ENCODE measurements around the gene TRAPPC2.

Gene TRAPPC2

DNA sequence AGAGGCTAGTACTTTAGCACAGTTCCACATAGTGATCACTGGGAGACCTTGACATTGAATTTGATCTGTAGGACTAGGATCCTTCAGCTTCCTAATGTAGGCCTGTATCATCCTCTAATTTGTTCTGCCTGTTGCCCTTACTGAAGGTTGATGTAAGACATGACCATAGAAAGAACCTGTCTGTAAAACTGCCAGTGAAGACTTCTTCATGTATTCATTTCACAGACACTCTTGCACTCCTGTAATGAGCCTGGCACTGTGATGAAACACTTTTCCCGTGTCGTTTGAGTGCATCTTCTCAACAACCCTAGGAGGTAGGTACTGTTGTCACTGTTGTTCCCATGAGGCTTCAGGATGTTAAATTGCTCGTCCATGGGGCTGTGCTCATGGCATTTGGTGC is 30.8 kb downstream of the TRAPPC2 start:
- in situ Hi-C loops (cut with HindIII; ENCODE audit: low pct_unique_long_range_greater_than_20kb, low sequenced_read_pairs) = no loop called here
- no peak for TF ChIP-seq JUND (IDR thresholded peaks at IDR 0.05; ENCODE audit: low read depth)

DNA sequence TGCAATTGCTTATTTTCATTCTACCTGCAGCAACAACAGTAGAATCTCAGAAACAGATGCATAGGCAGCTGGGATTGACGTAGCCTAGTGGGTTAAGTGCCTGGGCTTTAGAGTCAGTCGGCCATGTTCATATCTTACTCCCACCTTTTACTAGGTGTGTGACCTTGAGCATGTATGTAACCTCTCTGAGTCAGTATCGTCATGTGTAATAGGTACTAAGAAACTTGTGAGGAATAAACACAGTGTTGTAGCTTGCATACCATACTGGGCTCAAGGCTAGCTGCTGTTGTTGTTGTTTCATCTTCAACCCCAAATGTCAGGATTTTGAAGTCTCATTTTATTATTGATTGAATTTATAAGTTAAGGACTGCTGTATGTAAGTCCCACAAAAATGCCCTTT is 31.3 kb downstream of the TRAPPC2 start:
- DNase-seq (ENCODE audit: low read depth in 1 of 2, low spot score in 1 of 2) = no peak
- no peak for TF ChIP-seq JUND (IDR thresholded peaks at IDR 0.05; ENCODE audit: low read depth)
- in situ Hi-C loops (cut with HindIII; ENCODE audit: low pct_unique_long_range_greater_than_20kb, low sequenced_read_pairs) = no loop called here

More for the DNA sequence above, 30.8 kb downstream of the TRAPPC2 start:
- no peak for DNase-seq (ENCODE audit: low read depth in 1 of 2, low spot score in 1 of 2)

DNA sequence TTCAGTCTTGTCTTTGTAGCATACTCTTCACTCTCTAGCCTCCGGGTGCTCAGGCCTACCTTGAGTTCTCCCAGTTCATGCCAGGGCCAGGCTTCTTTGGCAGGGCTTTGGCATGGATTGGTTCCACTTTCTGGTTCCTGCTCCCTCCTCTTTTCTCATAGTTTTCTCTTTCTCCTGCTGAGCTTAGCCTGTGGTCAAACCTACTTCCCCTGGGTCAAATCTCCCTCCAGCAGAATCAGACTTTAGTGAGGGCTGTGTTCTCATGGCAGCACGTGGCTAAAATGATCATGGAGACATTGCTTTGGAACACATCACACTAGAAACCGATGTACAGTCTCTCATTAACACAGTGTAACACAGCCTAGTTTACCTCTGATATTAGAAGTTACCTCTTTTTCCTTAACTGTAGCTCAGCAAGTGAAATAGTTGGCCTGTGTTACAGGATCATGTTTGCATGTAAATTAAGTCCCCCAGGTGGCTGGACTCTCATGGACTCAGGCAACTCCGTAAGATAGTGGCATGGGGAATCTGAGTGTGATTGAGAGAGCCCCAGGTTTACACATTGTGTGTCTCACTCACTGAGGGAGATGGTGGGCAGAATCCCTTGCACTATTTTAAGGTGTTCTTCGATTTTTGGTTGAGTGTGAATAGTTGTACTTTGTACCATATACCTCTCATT is 32.2 kb downstream of the TRAPPC2 start:
- no peak for DNase-seq (ENCODE audit: low read depth in 1 of 2, low spot score in 1 of 2)
- TF ChIP-seq JUND (IDR thresholded peaks at IDR 0.05; ENCODE audit: low read depth) = no peak
- in situ Hi-C loops (cut with HindIII; ENCODE audit: low pct_unique_long_range_greater_than_20kb, low sequenced_read_pairs) = no loop called here

DNA sequence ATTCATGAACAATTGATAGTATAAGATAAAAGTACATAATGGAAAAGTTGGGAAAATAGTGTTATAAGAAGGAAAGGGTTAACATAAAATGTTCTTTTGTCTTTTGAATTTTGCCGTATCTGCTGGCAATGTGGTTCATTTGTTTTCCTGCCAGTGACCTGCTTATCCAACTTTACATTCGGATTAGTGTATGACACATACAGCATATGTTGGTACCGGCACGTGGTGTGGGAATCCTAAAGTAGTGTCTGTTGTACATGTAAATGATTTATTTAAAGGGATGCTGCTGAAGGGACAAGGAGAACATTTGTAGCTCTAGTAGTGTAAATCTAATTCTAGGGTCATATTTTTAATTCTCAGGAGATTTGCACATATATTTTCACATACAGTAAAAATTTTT is 34.0 kb downstream of the TRAPPC2 start:
- in situ Hi-C loops (cut with HindIII; ENCODE audit: low pct_unique_long_range_greater_than_20kb, low sequenced_read_pairs) = no loop called here
- TF ChIP-seq JUND (IDR thresholded peaks at IDR 0.05; ENCODE audit: low read depth) = no peak
- DNase-seq (ENCODE audit: low read depth in 1 of 2, low spot score in 1 of 2) = no peak

DNA sequence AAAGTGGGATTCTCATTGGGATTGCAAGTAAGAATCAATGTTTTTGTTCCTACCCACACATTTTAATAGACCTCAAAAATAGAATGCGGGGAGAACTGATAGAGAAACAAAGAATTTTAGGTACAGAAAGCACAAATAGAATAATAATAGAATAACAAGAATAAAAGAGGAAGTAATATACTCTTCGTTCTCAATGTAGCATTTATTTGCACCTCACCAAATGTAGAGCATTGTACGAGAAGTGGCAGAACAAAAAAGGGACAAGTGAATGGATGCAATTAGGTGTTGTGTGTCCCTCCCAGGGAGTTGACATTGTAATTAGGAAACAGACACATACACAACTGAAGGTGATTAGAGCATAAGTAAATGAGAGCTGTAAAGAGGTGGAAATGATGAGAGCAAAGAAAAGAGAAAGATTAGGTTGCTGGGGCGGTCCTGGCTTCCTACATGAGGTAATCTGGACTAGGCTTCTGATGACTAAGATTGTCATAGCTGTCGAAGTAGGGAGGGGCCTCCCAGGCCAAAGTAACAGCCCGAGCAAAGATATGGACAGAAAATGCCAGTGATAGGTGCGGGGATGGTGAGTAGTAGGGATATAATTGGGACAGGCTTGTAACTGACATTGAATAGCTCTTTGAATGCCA is 35.1 kb downstream of the TRAPPC2 start:
- in situ Hi-C loops (cut with HindIII; ENCODE audit: low pct_unique_long_range_greater_than_20kb, low sequenced_read_pairs) = no loop called here
- TF ChIP-seq JUND (IDR thresholded peaks at IDR 0.05; ENCODE audit: low read depth) = no peak
- no peak for DNase-seq (ENCODE audit: low read depth in 1 of 2, low spot score in 1 of 2)

DNA sequence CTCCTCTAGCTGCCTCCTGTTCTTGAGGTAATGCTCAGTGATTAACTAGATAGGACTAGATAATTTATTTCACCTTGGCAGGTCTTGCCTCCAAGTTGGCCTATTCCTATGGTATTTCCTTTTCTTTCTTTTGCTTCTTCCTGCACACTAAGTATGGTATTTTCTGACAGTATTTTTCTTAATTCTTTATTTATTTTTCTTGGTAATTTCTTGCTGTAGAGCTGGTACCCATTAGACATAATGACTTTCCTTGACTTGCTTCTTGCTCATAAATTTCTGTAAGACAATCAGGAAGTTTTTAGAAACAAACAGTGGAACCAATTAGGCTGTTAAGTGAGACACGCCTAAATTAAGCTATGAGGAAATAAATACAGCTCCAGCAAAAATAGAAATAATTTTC is 36.0 kb downstream of the TRAPPC2 start:
- no peak for TF ChIP-seq JUND (IDR thresholded peaks at IDR 0.05; ENCODE audit: low read depth)
- no peak for DNase-seq (ENCODE audit: low read depth in 1 of 2, low spot score in 1 of 2)
- in situ Hi-C loops (cut with HindIII; ENCODE audit: low pct_unique_long_range_greater_than_20kb, low sequenced_read_pairs) = no loop called here

DNA sequence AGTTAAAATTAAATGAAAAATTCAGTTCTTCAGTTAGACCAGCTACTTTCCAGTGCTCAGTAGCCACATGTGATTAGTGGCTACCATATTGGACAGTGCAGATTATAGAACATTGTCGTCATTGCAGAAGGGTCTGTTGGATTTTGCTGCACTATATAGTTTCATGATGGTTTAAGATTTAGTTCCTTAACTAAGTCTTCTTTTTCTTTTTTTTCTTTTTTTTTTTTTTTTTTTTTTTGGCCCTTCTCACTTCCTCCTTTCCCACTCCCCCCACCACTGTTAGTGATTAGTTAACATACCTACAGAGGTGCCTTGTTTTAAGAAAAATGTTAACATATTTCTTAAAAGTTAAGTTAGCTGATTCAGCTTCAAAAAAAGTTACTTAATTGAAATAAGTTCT is 36.4 kb downstream of the TRAPPC2 start:
- in situ Hi-C loops (cut with HindIII; ENCODE audit: low pct_unique_long_range_greater_than_20kb, low sequenced_read_pairs) = no loop called here
- TF ChIP-seq JUND (IDR thresholded peaks at IDR 0.05; ENCODE audit: low read depth) = no peak
- DNase-seq (ENCODE audit: low read depth in 1 of 2, low spot score in 1 of 2) = no peak

DNA sequence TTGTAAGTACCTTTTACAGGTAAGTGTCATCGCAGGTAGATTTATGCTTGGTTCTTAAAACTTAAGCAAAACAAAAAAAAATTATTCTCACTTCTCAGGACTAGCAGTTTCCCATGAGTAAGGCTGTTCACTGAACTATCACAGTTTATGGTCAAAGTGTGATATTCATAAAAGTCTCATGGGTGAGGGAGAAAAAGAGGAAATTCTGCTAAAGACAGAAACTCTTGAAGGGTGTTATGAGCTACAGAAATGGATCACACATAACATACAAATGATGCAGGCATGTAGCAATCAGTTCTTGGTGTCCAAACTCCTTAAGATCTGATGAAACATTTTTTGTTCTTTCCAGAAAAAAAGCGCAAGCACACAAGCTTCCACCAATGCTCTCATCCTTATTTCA is 37.0 kb downstream of the TRAPPC2 start:
- no peak for DNase-seq (ENCODE audit: low read depth in 1 of 2, low spot score in 1 of 2)
- no peak for TF ChIP-seq JUND (IDR thresholded peaks at IDR 0.05; ENCODE audit: low read depth)
- in situ Hi-C loops (cut with HindIII; ENCODE audit: low pct_unique_long_range_greater_than_20kb, low sequenced_read_pairs) = no loop called here

DNA sequence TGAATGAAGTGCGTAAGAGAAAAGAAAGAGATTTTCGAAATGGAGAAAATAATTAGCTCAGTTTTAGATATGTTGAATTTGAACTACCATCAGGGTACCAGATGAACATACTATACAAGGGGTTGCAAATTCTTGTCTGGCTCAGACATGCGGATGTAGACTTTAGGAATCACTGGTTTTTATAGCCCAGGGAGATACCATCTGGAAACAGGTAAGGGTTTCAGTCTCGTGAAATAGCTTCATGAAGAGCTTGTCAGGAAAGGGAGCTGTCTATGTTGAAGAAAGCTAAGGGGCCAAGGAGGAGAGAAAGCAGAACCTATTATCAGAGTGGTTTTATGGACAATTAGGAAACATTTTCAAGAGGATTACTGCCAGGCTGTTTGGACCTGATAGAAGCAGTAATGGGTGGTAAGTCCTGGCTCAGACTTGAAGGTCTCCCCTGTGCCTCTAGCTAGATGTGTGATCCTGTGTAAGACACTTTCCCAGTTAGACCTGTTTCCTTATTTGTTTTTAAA is 38.8 kb downstream of the TRAPPC2 start:
- peak in 1 of 2 experiments; percentile 79 for DNase-seq (ENCODE audit: low read depth in 1 of 2, low spot score in 1 of 2)
- TF ChIP-seq JUND (IDR thresholded peaks at IDR 0.05; ENCODE audit: low read depth) = no peak
- in situ Hi-C loops (cut with HindIII; ENCODE audit: low pct_unique_long_range_greater_than_20kb, low sequenced_read_pairs) = no loop called here

DNA sequence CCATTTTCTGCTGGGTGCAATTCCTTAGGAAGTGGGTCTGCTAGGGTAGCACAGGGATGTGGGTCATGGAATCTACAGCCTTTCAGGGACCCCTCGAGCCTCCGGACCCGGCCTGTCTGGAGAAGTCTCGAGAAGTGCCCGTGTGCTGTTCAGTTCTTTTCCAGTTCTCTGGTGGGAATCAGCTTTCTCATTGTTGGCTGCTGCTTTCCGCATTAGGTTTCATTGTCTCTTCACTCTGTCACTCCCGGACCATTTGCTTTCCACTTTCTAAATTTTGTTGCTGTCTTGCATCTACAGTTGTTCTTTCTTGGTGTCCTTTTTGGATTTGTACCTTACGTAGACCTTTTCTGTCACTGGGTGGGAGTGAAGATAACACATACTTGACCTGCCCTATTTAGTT is 39.4 kb downstream of the TRAPPC2 start:
- DNase-seq (ENCODE audit: low read depth in 1 of 2, low spot score in 1 of 2) = no peak
- no peak for TF ChIP-seq JUND (IDR thresholded peaks at IDR 0.05; ENCODE audit: low read depth)
- in situ Hi-C loops (cut with HindIII; ENCODE audit: low pct_unique_long_range_greater_than_20kb, low sequenced_read_pairs) = no loop called here

DNA sequence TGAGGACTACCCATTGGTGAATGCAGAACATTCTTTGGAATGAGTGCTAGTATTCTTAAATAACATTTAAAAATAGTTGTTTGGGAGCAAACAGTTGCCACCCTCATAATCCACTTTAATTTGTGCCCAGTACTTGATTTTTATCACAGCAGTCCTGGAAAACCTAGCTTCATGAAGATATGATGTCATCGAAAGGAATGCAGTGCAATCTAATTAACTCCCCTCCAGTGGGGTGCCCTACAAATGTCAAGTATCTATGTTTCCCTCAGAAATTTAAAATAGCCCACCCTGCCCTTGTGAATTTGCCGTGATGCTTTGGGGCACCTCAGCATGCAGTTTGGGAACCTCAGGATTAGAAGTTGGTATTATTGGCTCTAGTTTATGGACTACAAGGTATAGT is 40.1 kb downstream of the TRAPPC2 start:
- no peak for DNase-seq (ENCODE audit: low read depth in 1 of 2, low spot score in 1 of 2)
- TF ChIP-seq JUND (IDR thresholded peaks at IDR 0.05; ENCODE audit: low read depth) = peak; percentile 43; the same call in 1 of the 2 replicates
- in situ Hi-C loops (cut with HindIII; ENCODE audit: low pct_unique_long_range_greater_than_20kb, low sequenced_read_pairs) = no loop called here

DNA sequence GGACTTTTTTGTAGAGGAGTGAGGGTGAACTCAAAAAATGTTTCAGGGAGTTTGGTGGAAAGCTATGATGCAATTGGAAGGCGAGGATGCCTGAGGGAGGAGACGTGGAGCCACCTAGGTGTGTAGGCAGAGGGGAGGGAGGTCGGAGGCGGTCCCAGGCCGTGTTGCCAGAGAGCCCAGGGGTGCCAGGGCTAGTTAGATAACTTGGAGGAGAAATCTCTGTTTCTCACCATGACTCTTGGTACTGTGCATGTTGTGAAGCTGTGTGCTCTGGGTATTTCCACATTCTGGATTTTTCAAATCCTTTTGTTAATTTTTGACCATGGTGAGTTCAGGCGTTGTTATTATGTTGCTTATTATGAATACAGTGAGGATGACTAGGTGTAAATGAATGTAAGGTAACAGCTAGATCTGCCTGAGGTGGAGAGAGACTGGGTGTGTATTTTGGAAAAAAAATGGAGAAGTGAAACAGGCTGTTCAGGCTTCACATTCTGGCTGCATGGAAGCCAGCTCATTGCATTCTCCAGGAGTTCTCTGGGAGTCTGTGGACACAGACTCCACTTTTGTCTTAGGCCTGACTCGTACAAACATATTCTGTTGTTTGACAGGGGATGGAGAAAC is 41.0 kb downstream of the TRAPPC2 start:
- in situ Hi-C loops (cut with HindIII; ENCODE audit: low pct_unique_long_range_greater_than_20kb, low sequenced_read_pairs) = no loop called here
- TF ChIP-seq JUND (IDR thresholded peaks at IDR 0.05; ENCODE audit: low read depth) = no peak
- peak in 1 of 2 experiments; percentile 43 for DNase-seq (ENCODE audit: low read depth in 1 of 2, low spot score in 1 of 2)

DNA sequence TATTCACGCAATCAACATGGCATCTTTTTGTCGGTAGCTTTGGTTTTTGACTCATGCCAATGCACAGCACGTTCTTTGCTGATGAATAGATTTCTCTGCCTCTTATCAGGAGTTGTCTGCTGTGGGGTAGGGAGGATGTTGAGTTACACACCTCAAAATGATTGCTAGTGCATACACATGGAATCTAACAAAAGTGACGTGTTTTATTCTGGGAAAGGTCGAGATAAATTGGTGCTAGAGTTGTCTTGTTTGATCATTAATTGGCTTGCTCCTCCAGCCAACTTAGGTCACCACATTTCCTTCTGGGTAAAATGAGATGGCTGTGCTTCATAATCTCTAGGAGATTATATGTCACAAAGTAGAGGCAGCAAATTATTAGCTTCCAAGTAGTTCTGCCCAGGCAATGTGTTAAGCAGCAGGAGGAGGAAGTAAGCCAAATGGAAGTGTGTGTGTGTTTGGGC is 41.6 kb downstream of the TRAPPC2 start:
- DNase-seq (ENCODE audit: low read depth in 1 of 2, low spot score in 1 of 2) = no peak
- no peak for TF ChIP-seq JUND (IDR thresholded peaks at IDR 0.05; ENCODE audit: low read depth)
- in situ Hi-C loops (cut with HindIII; ENCODE audit: low pct_unique_long_range_greater_than_20kb, low sequenced_read_pairs) = no loop called here
